PC-9 (cell line): ENCODE data around the gene SPSB3. TPM values are rescaled to one million over a fixed set of nuclear protein-coding genes. Genes with fewer than 3 reads are reported as not detected.

Experiments used
- BruUV-seq: library from RNA; stranded (reverse); fragments of 400-500 nt; replicated peaks from 2 replicates; lab custom pipeline; 2021; lab: Mats Ljungman, UMichigan
- CTCF ChIA-PET: fragments of 300-600 bp; sonication (Branson Sonifier 250); formaldehyde crosslinking; loops from one replicate; lab custom pipeline; 2022; ENCODE audit warnings: antibody characterized with exemption; lab: Charles Lee
- POLR2A ChIA-PET: fragments of 300-600 bp; sonication (Branson Sonifier 250); formaldehyde crosslinking; loops from one replicate; lab custom pipeline; 2022; ENCODE audit warnings: antibody characterized with exemption; ENCODE audit not compliant: unreplicated experiment; lab: Charles Lee
- DNase-seq, 2 experiments: peaks; one replicate each; pipeline versions ENCODE4 v3.0.0 to v3.0.0-alpha.2; 2015 to 2022; ENCODE audit warnings: mixed read lengths in 1 of 2
- H2AFZ ChIP-seq: fragments of 200-600 bp; sonication (generic); 2 replicates; pipeline ENCODE4 v1.8.1; 2017; ENCODE audit warnings: antibody characterized with exemption
- H3F3A ChIP-seq: fragments of 200-600 bp; sonication (generic); 2 replicates; pipeline ENCODE4 v1.8.1; 2017; ENCODE audit warnings: antibody characterized with exemption, mild to moderate bottlenecking, low read depth; ENCODE audit not compliant: insufficient read depth
- H3K27ac ChIP-seq: fragments of 200-600 bp; sonication (generic); 2 replicates; pipeline ENCODE4 v1.6.1; 2016; ENCODE audit warnings: mixed run types
- H3K27me3 ChIP-seq: fragments of 200-600 bp; sonication (generic); 2 replicates; pipeline ENCODE4 v1.6.1; 2016; ENCODE audit warnings: low read depth, mixed run types; ENCODE audit not compliant: insufficient read depth
- H3K36me3 ChIP-seq: fragments of 200-600 bp; sonication (generic); 2 replicates; pipeline ENCODE4 v1.6.1; 2016; ENCODE audit warnings: low read depth, mixed run types
- H3K4me1 ChIP-seq: fragments of 200-600 bp; sonication (generic); replicated peaks from 2 replicates; pipeline ENCODE4 v1.6.1; 2016; ENCODE audit warnings: mixed run types; ENCODE audit not compliant: insufficient read depth
- H3K4me2 ChIP-seq: fragments of 200-600 bp; sonication (generic); 2 replicates; pipeline ENCODE4 v1.6.1; 2017; ENCODE audit warnings: mixed run types
- H3K4me3 ChIP-seq: fragments of 200-600 bp; sonication (generic); 2 replicates; pipeline ENCODE4 v1.6.1; 2016; ENCODE audit warnings: mixed run types
- H3K79me2 ChIP-seq: fragments of 200-600 bp; sonication (generic); 2 replicates; pipeline ENCODE4 v1.6.1; 2017; ENCODE audit warnings: low read depth, mixed run types
- H3K9me2 ChIP-seq: fragments of 200-600 bp; sonication (generic); 2 replicates; pipeline ENCODE4 v1.8.1; 2017; ENCODE audit warnings: mild to moderate bottlenecking; ENCODE audit not compliant: insufficient read depth
- H3K9me3 ChIP-seq: fragments of 200-600 bp; sonication (generic); 2 replicates; pipeline ENCODE4 v1.8.1; 2016; ENCODE audit warnings: low read depth; ENCODE audit not compliant: insufficient read depth
- H4K20me1 ChIP-seq: fragments of 200-600 bp; sonication (generic); 2 replicates; pipeline ENCODE4 v1.8.1; 2017; ENCODE audit not compliant: insufficient read depth
- CTCF ChIP-seq: fragments of 200-600 bp; sonication (generic); conservative IDR thresholded peaks from 2 replicates; pipeline ENCODE4 v1.6.1; 2017; ENCODE audit warnings: mixed run types, antibody characterized with exemption, mild to moderate bottlenecking, moderate library complexity
- EZH2 ChIP-seq: fragments of 200-600 bp; sonication (generic); IDR thresholded peaks from 2 replicates; pipeline ENCODE4 v1.8.0; 2017; ENCODE audit warnings: antibody characterized with exemption, low read depth
- intact Hi-C: fragments of 100-400 bp; cut with micrococcal nuclease; formaldehyde crosslinking; loops from one replicate; pipeline ENCODE4 v1.10.0; 2022; ENCODE audit not compliant: unreplicated experiment
- total RNA-seq: library from RNA; stranded (reverse); gene quantifications from 2 replicates; pipeline ENCODE4 v1.2.3, GENCODE V29; 2021

The SPSB3 gene
- total RNA-seq, 1 experiment from 2014 or later = 58.2 TPM

GRCh38 chr16:1754204-1754603 lies 28.2 kb downstream of the SPSB3 start:
- no peaks in the 10 kb centered on the region for H3K4me1 ChIP-seq
- no peaks in the 10 kb centered on the region for H3K79me2 ChIP-seq
- H3K4me2 ChIP-seq = no peak overlapping the region
- no peak overlapping the region for H3K4me3 ChIP-seq
- H3K27me3 ChIP-seq = no peaks in the 10 kb centered on the region
- no peak overlapping the region for H3K27ac ChIP-seq
- TF ChIP-seq CTCF = no peak
- no peak for TF ChIP-seq EZH2
- H2AFZ ChIP-seq = no peak overlapping the region
- no peaks in the 10 kb centered on the region for H3K9me2 ChIP-seq
- BruUV-seq = no TSS peak
- H4K20me1 ChIP-seq = no peaks in the 10 kb centered on the region; the same call in 1 of the 2 replicates
- intact Hi-C loops = no loop called here
- no peaks in the 10 kb centered on the region; the same call in 1 of the 2 replicates for H3F3A ChIP-seq
- CTCF ChIA-PET = no interaction called here
- no peak for DNase-seq
- H3K9me3 ChIP-seq = no peaks in the 10 kb centered on the region
- no peaks in the 10 kb centered on the region; the same call in none of the 2 replicates for H3K36me3 ChIP-seq
- POLR2A ChIA-PET = no interaction called here

- no TSS peak for BruUV-seq
Observed at GRCh38 chr16:1752853-1753252, 29.5 kb downstream of the SPSB3 start.

GRCh38 chr16:1751946-1752345 lies 30.4 kb downstream of the SPSB3 start:
- no TSS peak for BruUV-seq
- Histone ChIP-seq H3K9me2 (no peaks in the 10 kb centered on the region), H2AFZ (no peak overlapping the region), H3K4me1 (peaks cover 12% of the 10 kb centered on the region), H3K27ac (no peak overlapping the region), H3K79me2 (0 out of 2 replicates have a peak, but pooled peaks cover 3% of the 10 kb centered on the region), H4K20me1 (no peaks in the 10 kb centered on the region; the same call in 1 of the 2 replicates), H3K36me3 (no peaks in the 10 kb centered on the region; the same call in none of the 2 replicates), H3K9me3 (no peaks in the 10 kb centered on the region), H3F3A (peaks cover 4% of the 10 kb centered on the region; the same call in 1 of the 2 replicates), H3K4me3 (no peak overlapping the region), H3K4me2 (no peak overlapping the region), H3K27me3 (no peaks in the 10 kb centered on the region)
- intact Hi-C loops = no loop called here
- CTCF ChIA-PET = no interaction called here
- TF ChIP-seq EZH2 (no peak), CTCF (no peak)
- no peak for DNase-seq
- POLR2A ChIA-PET = no interaction called here

More at GRCh38 chr16:1752853-1753252, 29.5 kb downstream of the SPSB3 start:
- H3K4me1 ChIP-seq = peaks cover 3% of the 10 kb centered on the region; the same call in 1 of the 2 replicates
- POLR2A ChIA-PET = no interaction called here
- no peaks in the 10 kb centered on the region for H3K9me3 ChIP-seq
- no peaks in the 10 kb centered on the region; the same call in 1 of the 2 replicates for H4K20me1 ChIP-seq
- no peak for TF ChIP-seq EZH2
- no peak for TF ChIP-seq CTCF
- 0 out of 2 replicates have a peak, but pooled peaks cover 3% of the 10 kb centered on the region for H3K79me2 ChIP-seq
- H3K36me3 ChIP-seq = no peaks in the 10 kb centered on the region; the same call in none of the 2 replicates
- no peaks in the 10 kb centered on the region for H3K27me3 ChIP-seq
- no peak overlapping the region for H3K4me3 ChIP-seq
- intact Hi-C loops = no loop called here
- H3K4me2 ChIP-seq = no peak overlapping the region
- DNase-seq = no peak
- no peak overlapping the region for H3K27ac ChIP-seq
- no peak overlapping the region for H2AFZ ChIP-seq
- no peaks in the 10 kb centered on the region; the same call in 1 of the 2 replicates for H3F3A ChIP-seq
- CTCF ChIA-PET = no interaction called here
- H3K9me2 ChIP-seq = no peaks in the 10 kb centered on the region
